Testis (tissue), 2 donors: ENCODE data around the gene CNTN5.

Experiments used
- POLR2A ChIP-seq: fragments of 450-650 bp; IDR thresholded peaks from one replicate; pipeline ENCODE4 v1.6.1; 2017; ENCODE audit warnings: antibody characterized with exemption, mild to moderate bottlenecking, moderate library complexity
- TF ChIP-seq, protein P1 (sequence below), 3 experiments: fragments of 450-650 bp in 2 of 3; fragments of 200-600 bp in 1 of 3; sonication (generic) in 1 of 3; IDR thresholded peaks; one replicate each; pipeline ENCODE4 v1.5.1; 2016 to 2019; ENCODE audit warnings: antibody characterized with exemption in 3 of 3, mild to moderate bottlenecking in 2 of 3, moderate library complexity in 1 of 3

DNA sequence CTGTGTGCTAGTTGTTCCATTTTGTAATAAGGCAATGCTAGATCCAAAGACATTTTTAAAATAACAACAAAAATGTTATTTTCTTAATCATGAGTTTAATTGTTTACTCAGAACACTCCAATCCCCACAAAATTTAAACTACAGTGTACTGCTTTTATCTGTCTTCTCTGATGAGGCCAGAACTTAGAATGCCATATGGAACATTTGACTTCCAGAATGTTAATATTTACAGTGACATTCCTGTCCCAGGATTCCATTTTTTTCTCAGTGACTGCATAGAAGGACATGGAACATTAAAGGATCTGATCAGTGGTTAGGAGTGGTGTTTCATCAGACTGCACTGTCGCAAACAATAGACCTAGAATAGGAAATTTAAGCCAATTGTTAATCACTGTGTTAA, 1171.4 kb downstream of the CNTN5 start:
- TF ChIP-seq, protein P1, sequence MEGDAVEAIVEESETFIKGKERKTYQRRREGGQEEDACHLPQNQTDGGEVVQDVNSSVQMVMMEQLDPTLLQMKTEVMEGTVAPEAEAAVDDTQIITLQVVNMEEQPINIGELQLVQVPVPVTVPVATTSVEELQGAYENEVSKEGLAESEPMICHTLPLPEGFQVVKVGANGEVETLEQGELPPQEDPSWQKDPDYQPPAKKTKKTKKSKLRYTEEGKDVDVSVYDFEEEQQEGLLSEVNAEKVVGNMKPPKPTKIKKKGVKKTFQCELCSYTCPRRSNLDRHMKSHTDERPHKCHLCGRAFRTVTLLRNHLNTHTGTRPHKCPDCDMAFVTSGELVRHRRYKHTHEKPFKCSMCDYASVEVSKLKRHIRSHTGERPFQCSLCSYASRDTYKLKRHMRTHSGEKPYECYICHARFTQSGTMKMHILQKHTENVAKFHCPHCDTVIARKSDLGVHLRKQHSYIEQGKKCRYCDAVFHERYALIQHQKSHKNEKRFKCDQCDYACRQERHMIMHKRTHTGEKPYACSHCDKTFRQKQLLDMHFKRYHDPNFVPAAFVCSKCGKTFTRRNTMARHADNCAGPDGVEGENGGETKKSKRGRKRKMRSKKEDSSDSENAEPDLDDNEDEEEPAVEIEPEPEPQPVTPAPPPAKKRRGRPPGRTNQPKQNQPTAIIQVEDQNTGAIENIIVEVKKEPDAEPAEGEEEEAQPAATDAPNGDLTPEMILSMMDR (IDR thresholded peaks at IDR 0.05) = no peak
- TF ChIP-seq POLR2A = no peak
